SK-N-SH treated with all-trans-retinoic acid at 6 μM for 48 hours (cell line): Measurements from ENCODE around the gene KIF12.

Source experiments
- ZFP3 ChIP-seq: fragments of 250-450 bp; sonication (Bioruptor Pico); IDR thresholded peaks from 2 replicates; pipeline ENCODE4 v1.5.0; 2020; ENCODE audit warnings: mild to moderate bottlenecking, moderate library complexity
- ZFP30 ChIP-seq: fragments of 450-650 bp; formaldehyde crosslinking; IDR thresholded peaks from 2 replicates; pipeline ENCODE4 v1.5.0; 2022; ENCODE audit warnings: mild to moderate bottlenecking, moderate library complexity

DNA sequence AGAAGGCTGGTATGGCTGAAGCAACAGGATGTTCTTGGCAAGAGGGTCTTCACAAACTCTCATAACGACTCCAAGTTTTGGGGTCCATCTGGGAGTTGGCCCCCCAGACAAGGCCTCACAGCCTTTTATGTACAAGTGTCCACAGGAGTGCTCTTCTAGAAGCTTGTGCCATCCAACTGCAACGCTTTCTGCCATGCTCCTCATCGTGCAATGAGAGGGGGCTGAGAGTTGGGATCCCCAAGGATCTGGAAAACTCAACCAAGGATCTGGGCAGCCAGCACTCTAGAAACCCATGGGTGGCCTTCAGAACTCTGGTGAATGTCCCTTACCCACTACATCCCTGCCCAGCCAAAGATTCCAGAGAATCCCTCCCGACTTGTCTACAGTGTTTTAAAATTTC, 12.5 kb downstream of the KIF12 start:
- TF ChIP-seq ZFP30 (no peak), ZFP3 (no peak)
